Measurements from ENCODE around the gene PAK2. TPM values are rescaled to one million over a fixed set of nuclear protein-coding genes. Genes with fewer than 3 reads are reported as not detected.

PAK2 gene
- total and polyA plus RNA-seq, 2 of the 4 experiments (the other 2 are of a cell fraction), result 31.8 to 36.0 TPM

GRCh38 chr3:196775938-196776337 is 36.3 kb downstream of the PAK2 start:
- WGBS, 2 experiments (ENCODE audit: extremely low coverage in 2 of 2, insufficient read length in 1 of 2), result 86% methylated on average over 2 of the region's 9 CpGs; no CpG with 5 or more reads in 1 of the 2 experiments
- ChIA-PET POLR2A (ENCODE audit: unreplicated experiment) (no interaction called here), CTCF (no interaction called here)

More at GRCh38 chr3:196775938-196776337, 36.3 kb downstream of the PAK2 start:
- TF ChIP-seq RAD21 (IDR thresholded peaks at IDR 0.05; ENCODE audit: low read length), result no peak
- no peak for TF ChIP-seq RFX5 (IDR thresholded peaks at IDR 0.05; ENCODE audit: low read depth, low read length)
- TF ChIP-seq NFE2L2 (IDR thresholded peaks at IDR 0.05; ENCODE audit: low read depth, low read length), result no peak
- TF ChIP-seq FOS (IDR thresholded peaks at IDR 0.05; ENCODE audit: low read depth, low read length), result no peak
- no peak for TF ChIP-seq SMC3 (IDR thresholded peaks at IDR 0.05; ENCODE audit: low read depth, low read length)
- TF ChIP-seq USF2 (IDR thresholded peaks at IDR 0.05; ENCODE audit: low read depth, low read length), result no peak
- no peak for TF ChIP-seq CHD1 (IDR thresholded peaks at IDR 0.05; ENCODE audit: low read depth, low read length)
- Histone ChIP-seq H2AK9ac (replicated peaks; ENCODE audit: low read depth, low read length, poor library complexity) (no peak overlapping the region), H3K27ac (ENCODE audit: insufficient read depth, low read length) (no peak overlapping the region), H3K18ac (ENCODE audit: low read depth, low read length) (no peak overlapping the region), H2AK5ac (ENCODE audit: low read depth, low read length) (no peak overlapping the region), H3K79me1 (ENCODE audit: low read depth in 1 of 2, low read length in 2 of 2) (peaks cover 48 to 85% of the 10 kb centered on the region in 2 experiments), H3K4ac (ENCODE audit: low read depth, low read length) (no peak overlapping the region), H3K23ac (ENCODE audit: low read depth, low read length) (no peak overlapping the region), H3K56ac (ENCODE audit: extremely low read depth, insufficient read depth, low read length) (no peak overlapping the region), H3K9me1 (ENCODE audit: insufficient read depth, low read length) (peaks cover 9% of the 10 kb centered on the region), H3K9ac (ENCODE audit: low read depth, low read length) (no peak overlapping the region), H3K9me3 (ENCODE audit: control insufficient read depth, insufficient read depth, low read length) (peaks cover 3% of the 10 kb centered on the region; the same call in 1 of the 2 replicates), H2AFZ (replicated peaks; ENCODE audit: low read length, poor library complexity) (no peak overlapping the region), H3K4me2 (ENCODE audit: low read depth, low read length) (no peak overlapping the region), H4K20me1 (ENCODE audit: insufficient read depth, low read length) (peaks cover 72% of the 10 kb centered on the region), H2BK5ac (ENCODE audit: low read depth, low read length, poor library complexity, severe bottlenecking) (no peak overlapping the region), H2BK15ac (ENCODE audit: low read depth, low read length) (no peak overlapping the region), H4K8ac (ENCODE audit: low read depth in 2 of 2, low read length in 2 of 2) (no peak overlapping the region), H4K91ac (ENCODE audit: insufficient read depth, low read depth, low read length) (no peak overlapping the region), H3K27me3 (ENCODE audit: control insufficient read depth, insufficient read depth, low read length) (no peaks in the 10 kb centered on the region), H3K36me3 (ENCODE audit: control insufficient read depth, insufficient read depth, low read length) (peaks cover 4% of the 10 kb centered on the region), H3K14ac (replicated peaks; ENCODE audit: low read depth, low read length) (no peak overlapping the region), H3K4me3 (ENCODE audit: insufficient read depth, low read depth, low read length) (no peak overlapping the region), H4K5ac (ENCODE audit: low read depth, low read length) (no peak overlapping the region), H2BK120ac (ENCODE audit: low read depth, low read length) (no peak overlapping the region), H3K4me1 (ENCODE audit: control insufficient read depth, insufficient read depth, low read length) (peaks cover 12% of the 10 kb centered on the region), H2BK20ac (ENCODE audit: low read depth, low read length) (no peak overlapping the region)
- DNase-seq, result no peak
- in situ Hi-C loops (cut with MboI; ENCODE audit: low sequenced_read_pairs) (no loop called here), dilution Hi-C loops (cut with HindIII; ENCODE audit: low sequenced_read_pairs, unreplicated experiment) (no loop called here), intact Hi-C loops (cut with micrococcal nuclease) (loop anchor here (5.0 kb wide), 1 partner anchor 34 kb away; no protein-coding TSS in a partner anchor)
- no peak for ATAC-seq (ENCODE audit: low read depth)
- BruUV-seq (replicated peaks), result no TSS peak
